Immature natural killer cell (primary cell): ENCODE results near the gene ARHGEF10L. TPM values are rescaled to one million over a fixed set of nuclear protein-coding genes. Genes with fewer than 3 reads are reported as not detected.

Source experiments
- DNase-seq, 3 donors: peaks; one replicate each; pipeline ENCODE4 v3.0.0; 2022; ENCODE audit warnings: mixed read lengths in 1 of 3
- H3K27ac Mint-ChIP-seq, 6 donors: one replicate each; pipeline ENCODE4 v1.8.0; 2020; ENCODE audit warnings: mixed read lengths in 6 of 6, mild to moderate bottlenecking in 5 of 6, inconsistent platforms in 4 of 6, moderate library complexity in 3 of 6
- H3K27me3 Mint-ChIP-seq, 3 donors: one replicate each; pipeline ENCODE4 v1.8.0; 2020 to 2021; ENCODE audit warnings: low read depth in 3 of 3, mild to moderate bottlenecking in 3 of 3, mixed read lengths in 3 of 3, moderate library complexity in 3 of 3, inconsistent platforms in 1 of 3
- H3K36me3 Mint-ChIP-seq, 3 donors: one replicate each; pipeline ENCODE4 v1.8.0; 2020; ENCODE audit warnings: mixed read lengths in 3 of 3, inconsistent platforms in 2 of 3, mild to moderate bottlenecking in 2 of 3
- H3K4me1 Mint-ChIP-seq, 2 donors: one replicate each; pipeline ENCODE4 v1.8.0; 2020; ENCODE audit warnings: inconsistent platforms in 2 of 2, mild to moderate bottlenecking in 2 of 2, mixed read lengths in 2 of 2, moderate library complexity in 1 of 2
- H3K4me3 Mint-ChIP-seq, 5 donors: one replicate each; pipeline ENCODE4 v1.8.0; 2020; ENCODE audit warnings: mild to moderate bottlenecking in 5 of 5, mixed read lengths in 5 of 5, inconsistent platforms in 3 of 5, moderate library complexity in 3 of 5
- H3K9me3 Mint-ChIP-seq, 6 donors: one replicate each; pipeline ENCODE4 v1.8.0; 2020; ENCODE audit warnings: mild to moderate bottlenecking in 6 of 6, mixed read lengths in 6 of 6, inconsistent platforms in 4 of 6, moderate library complexity in 3 of 6
- polyA plus RNA-seq, 3 donors: library from polyadenylated mRNA; unstranded; fragments of 300-500 nt; fragmentation: Illumina TruSeq; gene quantifications; one replicate each; pipeline ENCODE4 v1.2.3, GENCODE V29; 2021

The ARHGEF10L gene
- polyA plus RNA-seq, 3 donors from 2014 or later = 0.17 to 0.20 TPM; not detected in 1

GRCh38 chr1:17591814-17592430 lies 52.4 kb downstream of the ARHGEF10L start:
- DNase-seq = no peak
- Mint-ChIP-seq H3K4me3 (no peak overlapping the region), H3K36me3 (no peaks in the 10 kb centered on the region), H3K9me3 (no peaks in the 10 kb centered on the region), H3K27me3 (peaks cover 2 to 4% (median 3%) of the 10 kb centered on the region in 3 donors), H3K27ac (no peak overlapping the region), H3K4me1 (no peaks in the 10 kb centered on the region)

GRCh38 chr1:17594026-17594425 lies 54.5 kb downstream of the ARHGEF10L start:
- H3K27ac Mint-ChIP-seq = no peak overlapping the region
- H3K27me3 Mint-ChIP-seq = peaks cover 2 to 4% (median 4%) of the 10 kb centered on the region in 3 donors
- no peaks in the 10 kb centered on the region for H3K36me3 Mint-ChIP-seq
- no peaks in the 10 kb centered on the region for H3K9me3 Mint-ChIP-seq
- DNase-seq = no peak
- no peaks in the 10 kb centered on the region for H3K4me1 Mint-ChIP-seq
- no peak overlapping the region for H3K4me3 Mint-ChIP-seq

- Mint-ChIP-seq H3K9me3 (no peaks in the 10 kb centered on the region), H3K4me1 (no peaks in the 10 kb centered on the region), H3K36me3 (no peaks in the 10 kb centered on the region), H3K27me3 (peaks cover 4 to 5% (median 4%) of the 10 kb centered on the region in 3 donors), H3K27ac (no peak overlapping the region), H3K4me3 (no peak overlapping the region)
- no peak for DNase-seq
Measured at GRCh38 chr1:17594690-17595601, 55.4 kb downstream of the ARHGEF10L start.

GRCh38 chr1:17595602-17595925 lies 56.1 kb downstream of the ARHGEF10L start:
- Mint-ChIP-seq H3K36me3 (no peaks in the 10 kb centered on the region), H3K27ac (no peak overlapping the region), H3K27me3 (peaks cover 2 to 5% (median 4%) of the 10 kb centered on the region in 3 donors), H3K4me1 (no peaks in the 10 kb centered on the region), H3K9me3 (no peaks in the 10 kb centered on the region), H3K4me3 (no peak overlapping the region)
- DNase-seq = no peak

GRCh38 chr1:17596186-17596585 lies 56.7 kb downstream of the ARHGEF10L start:
- DNase-seq = no peak
- Mint-ChIP-seq H3K36me3 (no peaks in the 10 kb centered on the region), H3K27me3 (peaks cover 2 to 5% (median 4%) of the 10 kb centered on the region in 3 donors), H3K4me1 (no peaks in the 10 kb centered on the region), H3K27ac (no peak overlapping the region), H3K4me3 (no peak overlapping the region), H3K9me3 (no peaks in the 10 kb centered on the region)

- H3K36me3 Mint-ChIP-seq = no peaks in the 10 kb centered on the region
Measured at GRCh38 chr1:17596651-17597509, 57.4 kb downstream of the ARHGEF10L start.

GRCh38 chr1:17597651-17598050 lies 58.2 kb downstream of the ARHGEF10L start:
- no peak for DNase-seq
- no peaks in the 10 kb centered on the region for H3K36me3 Mint-ChIP-seq
- no peak overlapping the region for H3K4me3 Mint-ChIP-seq
- no peaks in the 10 kb centered on the region for H3K9me3 Mint-ChIP-seq
- peaks cover 2 to 7% (median 4%) of the 10 kb centered on the region in 3 donors for H3K27me3 Mint-ChIP-seq
- no peak overlapping the region for H3K27ac Mint-ChIP-seq
- H3K4me1 Mint-ChIP-seq = no peaks in the 10 kb centered on the region

More at GRCh38 chr1:17596651-17597509, 57.4 kb downstream of the ARHGEF10L start:
- H3K4me3 Mint-ChIP-seq = no peak overlapping the region
- no peak for DNase-seq
- H3K4me1 Mint-ChIP-seq = no peaks in the 10 kb centered on the region
- H3K27ac Mint-ChIP-seq = no peak overlapping the region
- peaks cover 2 to 5% (median 4%) of the 10 kb centered on the region in 3 donors for H3K27me3 Mint-ChIP-seq
- no peaks in the 10 kb centered on the region for H3K9me3 Mint-ChIP-seq

GRCh38 chr1:17598251-17598650 lies 58.8 kb downstream of the ARHGEF10L start:
- H3K27me3 Mint-ChIP-seq = peaks cover 2 to 8% (median 4%) of the 10 kb centered on the region in 3 donors
- DNase-seq = no peak
- H3K36me3 Mint-ChIP-seq = no peaks in the 10 kb centered on the region
- H3K4me1 Mint-ChIP-seq = no peaks in the 10 kb centered on the region
- no peaks in the 10 kb centered on the region for H3K9me3 Mint-ChIP-seq
- H3K4me3 Mint-ChIP-seq = no peak overlapping the region
- no peak overlapping the region for H3K27ac Mint-ChIP-seq

- Mint-ChIP-seq H3K36me3 (no peaks in the 10 kb centered on the region), H3K9me3 (no peaks in the 10 kb centered on the region), H3K4me3 (no peak overlapping the region), H3K27ac (no peak overlapping the region), H3K27me3 (peaks cover 4 to 8% (median 4%) of the 10 kb centered on the region in 3 donors), H3K4me1 (no peaks in the 10 kb centered on the region)
- DNase-seq = no peak
Measured at GRCh38 chr1:17599291-17599953, 59.9 kb downstream of the ARHGEF10L start.

GRCh38 chr1:17599954-17600300 lies 60.4 kb downstream of the ARHGEF10L start:
- peaks cover 4 to 8% (median 4%) of the 10 kb centered on the region in 3 donors for H3K27me3 Mint-ChIP-seq
- no peak overlapping the region for H3K27ac Mint-ChIP-seq
- no peak overlapping the region for H3K4me3 Mint-ChIP-seq
- H3K9me3 Mint-ChIP-seq = no peaks in the 10 kb centered on the region
- no peaks in the 10 kb centered on the region for H3K4me1 Mint-ChIP-seq
- no peaks in the 10 kb centered on the region for H3K36me3 Mint-ChIP-seq
- no peak for DNase-seq

GRCh38 chr1:17600321-17600720 lies 60.8 kb downstream of the ARHGEF10L start:
- DNase-seq = no peak
- peaks cover 4 to 8% (median 4%) of the 10 kb centered on the region in 3 donors for H3K27me3 Mint-ChIP-seq
- H3K4me1 Mint-ChIP-seq = no peaks in the 10 kb centered on the region
- H3K9me3 Mint-ChIP-seq = no peaks in the 10 kb centered on the region
- H3K27ac Mint-ChIP-seq = no peak overlapping the region
- no peaks in the 10 kb centered on the region for H3K36me3 Mint-ChIP-seq
- H3K4me3 Mint-ChIP-seq = no peak overlapping the region

GRCh38 chr1:17601643-17602382 lies 62.3 kb downstream of the ARHGEF10L start:
- no peak overlapping the region for H3K4me3 Mint-ChIP-seq
- H3K9me3 Mint-ChIP-seq = no peaks in the 10 kb centered on the region

More at GRCh38 chr1:17601643-17602382, 62.3 kb downstream of the ARHGEF10L start:
- peaks cover 4 to 6% (median 4%) of the 10 kb centered on the region in 3 donors for H3K27me3 Mint-ChIP-seq
- DNase-seq = no peak
- H3K4me1 Mint-ChIP-seq = no peaks in the 10 kb centered on the region
- no peak overlapping the region for H3K27ac Mint-ChIP-seq
- no peaks in the 10 kb centered on the region for H3K36me3 Mint-ChIP-seq
